Erythroblast (primary cell): ENCODE measurements around the gene EIF3J.

Source experiments
- GATA1 ChIP-seq: IDR thresholded peaks from 2 replicates; pipeline ENCODE4 v1.6.1; 2011; ENCODE audit warnings: low read depth, mild to moderate bottlenecking, control low read depth, low read length, moderate library complexity
- POLR2A ChIP-seq: IDR thresholded peaks from 2 replicates; pipeline ENCODE4 v1.6.1; 2011; ENCODE audit warnings: mild to moderate bottlenecking, low read length

DNA sequence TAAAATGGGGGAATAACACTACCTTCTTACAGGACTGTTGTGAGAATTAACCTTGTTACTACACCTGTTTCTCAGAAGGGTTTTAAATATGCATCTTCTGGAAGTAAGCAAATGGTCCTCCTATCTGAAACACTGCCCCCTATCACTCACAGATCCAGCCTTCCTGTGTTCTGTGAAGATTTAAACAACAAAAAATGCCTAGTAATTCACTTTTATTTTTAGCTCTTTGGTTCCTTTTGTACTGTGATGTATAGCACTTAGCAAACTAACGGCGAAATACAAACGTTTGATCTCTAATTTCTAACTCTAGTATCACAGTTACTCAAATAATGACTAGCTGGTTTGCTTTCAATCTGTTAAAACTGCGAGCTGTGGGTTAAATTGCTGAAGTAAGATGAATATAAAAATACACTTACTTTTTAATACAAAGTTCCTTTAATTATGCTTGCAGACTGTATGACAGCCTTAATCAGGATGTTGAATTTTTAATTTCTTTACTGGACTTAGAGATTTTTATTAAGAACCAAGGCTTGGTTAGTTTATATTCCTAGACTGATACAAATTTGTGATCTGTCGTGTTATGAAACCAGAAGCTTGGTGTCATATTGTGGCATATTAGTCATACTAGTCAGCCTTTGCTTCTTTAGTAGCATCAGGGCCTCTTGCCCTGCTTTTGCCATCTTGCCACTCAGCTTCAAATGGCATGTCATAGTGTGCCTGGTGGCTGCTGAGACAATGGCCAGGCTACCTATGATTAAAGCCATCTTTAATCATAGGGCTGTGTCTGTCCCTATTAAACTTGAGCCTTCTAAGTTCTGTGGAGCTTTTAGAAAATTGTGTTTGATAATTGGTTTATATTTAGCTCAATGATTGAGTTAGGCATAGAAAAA is 9.2 kb downstream of the EIF3J start:
- TF ChIP-seq POLR2A (no peak), GATA1 (no peak)
